LNCaP clone FGC (cell line): ENCODE results near the gene TSPAN1.
A peak's percentile ranks its signal among the peaks of the same experiment; 100 is the strongest.

Experiments used
- DNase-seq: peaks from one replicate; pipeline ENCODE4 v3.0.0-alpha.2; 2011; ENCODE audit warnings: low read depth
- H3K4me3 ChIP-seq: 2 replicates; pipeline ENCODE4 v1.5.1; 2011; ENCODE audit warnings: mild to moderate bottlenecking, low read depth, low read length, control low read depth
- TF ChIP-seq, protein P1 (sequence below): IDR thresholded peaks from 2 replicates; pipeline ENCODE4 v1.5.1; 2012; ENCODE audit warnings: mild to moderate bottlenecking; ENCODE audit not compliant: control insufficient read depth, insufficient read depth; ENCODE audit errors: extremely low read depth

Gene TSPAN1

DNA sequence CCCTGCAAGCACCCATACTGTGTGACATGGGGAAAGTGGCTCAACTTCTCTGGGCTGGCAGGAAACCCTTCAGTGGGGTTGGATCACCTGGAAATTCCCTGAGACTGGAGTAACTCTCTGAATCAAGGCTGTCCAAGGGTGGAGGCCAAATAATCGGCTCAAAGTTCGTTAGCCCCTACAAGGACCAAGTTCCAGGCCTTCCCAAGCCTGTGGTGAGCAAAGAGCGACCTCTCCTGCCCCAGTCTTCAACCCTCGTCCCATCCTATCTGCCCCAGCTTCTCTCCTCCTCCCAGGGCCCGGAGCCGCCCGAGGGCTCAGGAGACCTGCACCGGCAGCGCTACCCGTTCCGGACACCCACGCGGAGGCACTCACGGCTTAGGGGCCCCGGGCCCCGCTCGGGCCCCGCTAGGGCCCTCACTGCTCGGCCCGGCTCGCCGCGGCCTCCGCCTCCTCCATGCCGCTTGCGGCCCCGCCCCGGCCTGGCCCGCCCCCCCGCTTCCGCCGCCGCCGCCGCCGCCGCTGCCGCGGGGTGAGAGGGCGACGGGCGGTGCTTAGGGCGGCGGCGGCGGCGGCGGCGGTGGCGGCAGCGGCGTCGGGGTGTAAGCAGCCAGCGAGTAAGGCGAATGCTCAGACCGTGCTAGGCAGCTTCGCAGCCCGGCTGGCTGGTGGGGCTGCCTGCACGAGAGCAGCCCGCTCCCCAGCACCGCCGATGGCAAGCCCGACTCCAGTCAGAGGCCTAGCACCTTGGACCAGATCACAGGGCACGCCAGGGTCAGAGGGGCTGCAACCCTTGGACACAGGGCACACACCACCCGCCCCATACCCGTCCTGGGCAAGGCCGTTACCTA, 23.3 kb downstream of the TSPAN1 start, which contains the start of gene POMGNT1:
Gene POMGNT1, minus strand, starts transcription at position 471 of the 848 bp plus-strand sequence. CDS start 613 bp downstream, outside the sequence.
- TF ChIP-seq, protein P1, sequence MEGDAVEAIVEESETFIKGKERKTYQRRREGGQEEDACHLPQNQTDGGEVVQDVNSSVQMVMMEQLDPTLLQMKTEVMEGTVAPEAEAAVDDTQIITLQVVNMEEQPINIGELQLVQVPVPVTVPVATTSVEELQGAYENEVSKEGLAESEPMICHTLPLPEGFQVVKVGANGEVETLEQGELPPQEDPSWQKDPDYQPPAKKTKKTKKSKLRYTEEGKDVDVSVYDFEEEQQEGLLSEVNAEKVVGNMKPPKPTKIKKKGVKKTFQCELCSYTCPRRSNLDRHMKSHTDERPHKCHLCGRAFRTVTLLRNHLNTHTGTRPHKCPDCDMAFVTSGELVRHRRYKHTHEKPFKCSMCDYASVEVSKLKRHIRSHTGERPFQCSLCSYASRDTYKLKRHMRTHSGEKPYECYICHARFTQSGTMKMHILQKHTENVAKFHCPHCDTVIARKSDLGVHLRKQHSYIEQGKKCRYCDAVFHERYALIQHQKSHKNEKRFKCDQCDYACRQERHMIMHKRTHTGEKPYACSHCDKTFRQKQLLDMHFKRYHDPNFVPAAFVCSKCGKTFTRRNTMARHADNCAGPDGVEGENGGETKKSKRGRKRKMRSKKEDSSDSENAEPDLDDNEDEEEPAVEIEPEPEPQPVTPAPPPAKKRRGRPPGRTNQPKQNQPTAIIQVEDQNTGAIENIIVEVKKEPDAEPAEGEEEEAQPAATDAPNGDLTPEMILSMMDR: peak; percentile 46
- H3K4me3 ChIP-seq: peak within 1 kb of the TSS; percentile 92
- DNase-seq: no peak

- DNase-seq: no peak
- TF ChIP-seq, protein P1: no peak
- H3K4me3 ChIP-seq: peak overlapping the region; percentile 92
Observed at GRCh38 chr1:46199233-46199749, 24.4 kb downstream of the TSPAN1 start.

DNA sequence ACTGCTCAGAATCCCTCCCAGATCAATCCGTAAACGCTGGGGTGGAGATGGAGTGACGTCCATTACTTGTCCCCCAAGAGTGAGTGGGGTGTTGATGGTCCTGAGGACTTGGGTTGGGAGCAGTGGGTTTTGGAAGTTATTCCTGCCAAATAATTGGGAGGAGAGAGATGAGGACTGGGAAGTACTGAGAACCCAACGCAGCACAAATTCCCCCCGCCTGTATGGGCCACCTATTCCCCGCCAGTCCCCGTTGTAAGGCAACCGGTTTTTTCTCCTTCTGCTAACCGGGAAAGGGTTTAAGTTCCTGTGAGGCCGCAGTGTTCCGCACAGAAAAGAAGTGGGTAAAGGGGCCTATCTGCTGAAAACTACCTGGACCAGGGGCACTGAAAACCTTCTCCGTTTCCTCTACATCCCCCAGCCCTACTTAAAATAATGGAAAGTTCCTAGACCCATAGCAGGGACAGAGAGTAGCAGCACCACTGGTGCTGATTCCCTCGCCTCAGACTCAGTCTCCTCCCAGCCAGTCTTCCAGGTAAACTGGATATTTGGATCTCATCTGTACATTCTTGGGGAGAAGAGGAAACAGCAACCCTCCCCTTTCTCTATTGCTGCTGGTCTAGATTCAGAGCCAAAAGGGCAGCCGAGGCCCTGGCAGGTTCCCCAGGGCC, 29.0 kb downstream of the TSPAN1 start:
- DNase-seq: no peak
- no peak overlapping the region for H3K4me3 ChIP-seq
- TF ChIP-seq, protein P1: no peak

DNA sequence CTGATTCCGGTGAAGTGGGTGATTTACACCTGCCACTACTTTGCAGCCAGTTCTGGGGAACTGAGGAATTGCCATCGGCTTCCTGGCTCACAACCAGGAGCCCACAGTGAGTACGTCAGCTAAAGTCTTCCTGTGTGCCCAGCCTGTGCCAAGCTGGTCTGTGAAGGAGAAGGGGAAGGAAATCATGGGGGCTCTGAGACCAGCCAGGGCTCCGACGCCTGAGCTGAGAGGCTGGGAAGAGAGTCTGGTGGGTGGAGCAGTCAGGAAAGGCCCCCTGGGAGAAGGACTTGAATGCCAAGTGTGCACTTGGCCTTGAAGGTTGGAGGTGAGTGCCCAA, 29.5 kb downstream of the TSPAN1 start:
- DNase-seq: no peak
- TF ChIP-seq, protein P1: no peak
- H3K4me3 ChIP-seq: no peak overlapping the region

GRCh38 chr1:46205141-46205540, 30.3 kb downstream of the TSPAN1 start:
- no peak for DNase-seq
- TF ChIP-seq, protein P1: no peak
- H3K4me3 ChIP-seq: no peak overlapping the region

DNA sequence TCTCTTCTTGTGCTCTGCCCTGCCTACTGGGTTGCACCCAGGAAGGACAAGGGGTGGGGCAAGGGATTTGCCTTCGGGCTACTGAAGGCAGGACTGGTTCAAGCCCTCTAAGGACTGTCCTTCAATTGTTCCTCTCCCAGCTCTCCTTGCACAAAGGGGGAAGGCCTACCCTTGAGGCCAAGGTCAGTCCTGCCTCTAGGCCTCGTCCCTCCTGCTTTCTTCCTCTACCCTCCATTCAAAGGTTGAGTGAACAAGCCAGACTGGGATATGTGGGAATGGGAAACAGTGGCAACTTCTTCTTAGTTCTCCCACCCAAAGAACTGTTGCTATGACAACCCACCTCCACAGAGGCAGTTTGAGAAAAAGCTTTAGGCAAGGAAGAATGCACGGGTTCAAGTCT, 30.9 kb downstream of the TSPAN1 start:
- H3K4me3 ChIP-seq: no peak overlapping the region
- TF ChIP-seq, protein P1: no peak
- no peak for DNase-seq

DNA sequence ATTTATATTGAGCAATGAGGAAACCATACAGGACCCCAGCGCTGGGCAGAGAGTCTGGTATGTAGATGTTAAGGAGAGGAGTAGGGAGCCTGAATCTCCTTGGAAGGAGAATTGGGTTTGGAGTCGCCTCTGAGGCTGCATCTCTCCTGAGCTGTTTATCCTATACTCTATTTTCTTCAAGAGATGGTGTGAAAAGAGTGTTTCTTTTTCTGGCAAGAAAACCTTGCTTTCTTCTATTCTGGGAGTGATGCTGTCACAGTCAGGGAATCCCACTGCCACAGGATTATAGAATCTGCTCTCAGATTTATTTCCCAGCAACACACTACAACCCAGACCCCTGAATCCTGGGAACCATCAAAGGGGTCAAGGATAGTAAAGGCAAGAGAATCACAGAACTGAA, 31.5 kb downstream of the TSPAN1 start:
- no peak for DNase-seq
- TF ChIP-seq, protein P1: no peak
- H3K4me3 ChIP-seq: no peak overlapping the region
